KOPT-K1 (cell line): ENCODE results near the gene CLIP3.
"Not testable (repeated sequence)": the region's sequence is repeated elsewhere in the genome, so short reads cannot be mapped to it uniquely, and the experiment has no call there.

Experiments
- H3K27ac ChIP-seq: fragments of 200-600 bp; sonication (generic); 2 replicates; pipeline ENCODE4 v1.5.1; 2016; ENCODE audit warnings: antibody characterized with exemption, mild to moderate bottlenecking, low read depth, low read length; ENCODE audit not compliant: poor library complexity, severe bottlenecking
- H3K36me3 ChIP-seq: fragments of 200-600 bp; sonication (generic); 2 replicates; pipeline ENCODE4 v1.5.1; 2017; ENCODE audit warnings: antibody characterized with exemption, mild to moderate bottlenecking, low read length, moderate library complexity; ENCODE audit not compliant: insufficient read depth
- H3K9me3 ChIP-seq: fragments of 200-600 bp; sonication (generic); 2 replicates; pipeline ENCODE4 v1.5.1; 2017; ENCODE audit warnings: antibody characterized with exemption, low read length, mild to moderate bottlenecking; ENCODE audit not compliant: insufficient read depth, poor library complexity, severe bottlenecking

Gene CLIP3, protein sequence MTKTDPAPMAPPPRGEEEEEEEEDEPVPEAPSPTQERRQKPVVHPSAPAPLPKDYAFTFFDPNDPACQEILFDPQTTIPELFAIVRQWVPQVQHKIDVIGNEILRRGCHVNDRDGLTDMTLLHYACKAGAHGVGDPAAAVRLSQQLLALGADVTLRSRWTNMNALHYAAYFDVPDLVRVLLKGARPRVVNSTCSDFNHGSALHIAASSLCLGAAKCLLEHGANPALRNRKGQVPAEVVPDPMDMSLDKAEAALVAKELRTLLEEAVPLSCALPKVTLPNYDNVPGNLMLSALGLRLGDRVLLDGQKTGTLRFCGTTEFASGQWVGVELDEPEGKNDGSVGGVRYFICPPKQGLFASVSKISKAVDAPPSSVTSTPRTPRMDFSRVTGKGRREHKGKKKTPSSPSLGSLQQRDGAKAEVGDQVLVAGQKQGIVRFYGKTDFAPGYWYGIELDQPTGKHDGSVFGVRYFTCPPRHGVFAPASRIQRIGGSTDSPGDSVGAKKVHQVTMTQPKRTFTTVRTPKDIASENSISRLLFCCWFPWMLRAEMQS

DNA sequence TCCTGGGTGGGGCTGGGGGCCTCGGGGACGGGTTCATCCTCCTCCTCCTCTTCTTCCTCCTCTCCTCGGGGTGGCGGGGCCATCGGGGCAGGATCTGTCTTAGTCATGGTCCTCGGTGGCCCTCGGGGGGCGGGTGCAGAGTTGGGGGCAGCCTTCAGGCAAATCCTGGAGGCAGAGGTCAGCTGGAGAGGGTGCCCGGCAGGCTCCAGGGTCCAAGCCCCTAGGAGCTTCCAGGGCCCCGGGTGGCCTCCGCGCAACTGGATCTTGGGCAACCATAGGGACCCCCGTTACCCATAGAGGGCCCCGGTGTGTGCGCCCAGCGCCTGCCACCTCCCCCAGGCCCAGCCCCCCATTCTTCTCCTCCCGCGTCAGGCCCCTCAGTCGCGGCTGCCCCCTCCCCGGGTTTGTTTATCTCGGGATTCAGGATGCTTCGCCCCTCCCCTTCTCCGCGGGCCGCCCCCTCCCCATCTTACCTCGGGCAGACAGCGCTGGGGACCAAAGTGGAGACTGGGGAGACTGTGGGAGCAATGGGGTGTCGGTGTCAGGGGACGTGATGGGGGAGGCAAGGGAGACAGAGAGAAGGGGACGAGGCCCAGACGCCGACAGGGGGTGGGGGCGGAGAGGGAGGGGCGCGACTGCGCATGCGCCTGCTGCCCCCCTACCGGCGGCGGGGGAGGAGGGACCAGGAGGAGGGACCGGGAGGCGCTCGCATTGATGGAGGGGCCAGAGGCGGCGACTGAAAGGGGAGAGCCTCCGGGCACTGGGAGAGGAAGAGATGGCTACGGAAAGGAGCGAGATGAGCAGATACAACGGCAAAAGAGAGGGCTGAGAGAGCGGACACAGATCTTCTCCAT lies at the start of gene CLIP3:
Gene CLIP3, minus strand, starts transcription at position 623 of the 854 bp plus-strand sequence. Its CDS starts 516 bp downstream, at position 107.
- Histone ChIP-seq H3K27ac (peak within 1 kb of the TSS; percentile 12), H3K36me3 (peaks cover 13% of the 10 kb centered on the region), H3K9me3 (no peaks in the 10 kb centered on the region)

DNA sequence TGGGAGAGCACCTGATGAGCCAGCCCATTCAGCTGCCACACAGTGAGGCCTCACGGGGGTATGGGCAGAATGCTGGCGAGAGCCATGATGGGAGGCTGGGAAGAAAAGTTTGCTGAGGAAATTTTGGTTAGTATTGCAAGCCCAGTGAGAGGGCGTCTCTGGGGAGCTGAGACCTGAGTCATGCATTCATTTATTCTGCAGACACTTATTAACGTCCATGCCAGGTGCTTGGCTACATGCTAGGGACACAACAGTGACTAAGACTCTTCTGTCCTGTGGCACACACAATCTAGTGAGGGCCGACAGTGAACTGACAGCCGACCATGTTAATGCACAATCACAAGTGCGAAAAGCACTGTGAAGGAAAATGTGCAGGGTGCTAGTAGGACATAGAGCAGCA lies 49.2 kb upstream of the CLIP3 start:
- peaks cover 93% of the 10 kb centered on the region for H3K36me3 ChIP-seq

DNA sequence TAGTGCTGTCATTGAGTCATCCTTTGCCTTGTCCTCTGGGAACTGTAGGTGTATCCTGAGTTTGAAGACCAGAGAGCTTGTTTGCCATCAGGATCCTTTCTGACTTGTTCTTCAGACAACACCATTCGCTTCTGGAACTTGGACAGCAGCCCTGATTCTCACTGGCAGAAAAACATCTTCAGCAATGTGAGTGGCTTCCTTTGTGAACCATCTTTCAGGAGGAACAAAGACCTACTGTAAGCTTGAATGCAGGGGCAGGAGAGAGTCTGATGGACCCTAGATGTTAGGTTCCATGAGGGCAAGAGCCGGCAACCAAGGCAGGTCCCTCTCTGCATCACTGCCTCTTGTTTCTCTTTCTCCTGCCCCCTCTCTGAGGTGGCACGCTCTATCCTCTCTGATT lies 48.7 kb upstream of the CLIP3 start:
- no peaks in the 10 kb centered on the region for H3K9me3 ChIP-seq
- H3K27ac ChIP-seq: no peak overlapping the region

More for the DNA sequence above, 49.2 kb upstream of the CLIP3 start:
- H3K9me3 ChIP-seq: no peaks in the 10 kb centered on the region
- H3K27ac ChIP-seq: no peak overlapping the region

DNA sequence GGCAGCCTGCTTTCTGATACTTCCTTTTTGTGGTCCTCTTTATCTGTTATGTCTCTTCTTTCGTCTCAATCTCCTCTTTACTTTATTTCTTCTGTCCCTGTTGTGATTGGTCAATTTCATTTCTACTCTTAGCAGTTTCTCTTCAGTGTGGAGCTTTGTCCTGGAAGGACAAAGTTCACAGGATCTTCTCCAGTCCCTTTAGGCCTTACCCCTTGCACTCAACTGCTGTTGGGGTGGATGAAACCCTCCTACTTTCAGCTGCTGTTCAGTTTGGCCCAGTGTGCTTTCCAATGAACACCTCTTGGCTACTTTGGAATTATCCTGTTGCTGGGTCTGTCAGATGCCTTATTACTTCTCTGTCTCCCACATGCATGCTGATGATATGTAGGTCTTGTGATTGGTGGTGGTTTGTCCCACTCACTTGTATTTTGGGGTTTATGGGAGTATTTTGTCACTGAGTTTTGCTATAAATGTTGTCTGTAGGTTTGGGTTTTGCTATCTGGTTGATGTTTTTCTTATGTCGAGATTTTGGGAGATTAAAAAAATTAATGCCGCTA lies 46.8 kb upstream of the CLIP3 start:
- Histone ChIP-seq H3K9me3 (no peaks in the 10 kb centered on the region), H3K36me3 (peaks cover 92% of the 10 kb centered on the region), H3K27ac (no peak overlapping the region)

More for the DNA sequence above, 48.7 kb upstream of the CLIP3 start:
- H3K36me3 ChIP-seq: peaks cover 92% of the 10 kb centered on the region

DNA sequence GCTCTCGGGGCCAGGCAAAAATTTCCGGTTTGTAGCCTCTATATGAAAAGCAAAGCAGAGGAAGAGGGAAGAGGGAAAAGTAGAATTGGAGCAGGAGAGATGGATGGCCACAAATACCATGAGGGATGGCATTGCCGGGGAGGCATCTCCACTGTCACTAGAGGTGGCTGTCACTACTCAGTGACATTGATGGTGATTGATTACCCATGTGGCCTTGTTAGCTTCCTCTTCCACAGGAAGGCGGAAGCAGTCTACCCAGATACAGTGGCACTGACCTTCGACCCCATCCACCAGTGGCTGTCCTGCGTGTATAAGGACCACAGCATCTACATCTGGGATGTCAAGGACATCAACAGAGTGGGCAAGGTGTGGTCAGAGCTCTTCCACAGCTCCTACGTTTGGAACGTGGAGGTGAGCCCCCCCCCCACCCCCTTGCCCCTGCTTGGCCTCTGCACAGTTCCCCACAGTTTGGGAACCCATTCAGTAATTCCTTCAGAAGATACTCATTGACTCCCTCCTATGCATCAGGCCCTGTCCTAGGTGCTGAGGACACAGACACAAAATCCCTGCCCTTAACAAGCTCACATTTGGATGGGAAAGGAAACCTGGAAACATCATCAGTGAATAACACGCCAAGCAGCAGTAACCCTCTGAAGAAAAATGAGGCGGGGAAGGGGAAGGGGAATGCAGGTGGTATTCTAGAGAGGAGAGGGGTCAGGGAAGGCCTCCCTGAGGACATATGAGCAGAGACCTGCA lies 40.6 kb upstream of the CLIP3 start:
- Histone ChIP-seq H3K9me3 (no peaks in the 10 kb centered on the region), H3K27ac (no peak overlapping the region), H3K36me3 (peaks cover 83% of the 10 kb centered on the region)

DNA sequence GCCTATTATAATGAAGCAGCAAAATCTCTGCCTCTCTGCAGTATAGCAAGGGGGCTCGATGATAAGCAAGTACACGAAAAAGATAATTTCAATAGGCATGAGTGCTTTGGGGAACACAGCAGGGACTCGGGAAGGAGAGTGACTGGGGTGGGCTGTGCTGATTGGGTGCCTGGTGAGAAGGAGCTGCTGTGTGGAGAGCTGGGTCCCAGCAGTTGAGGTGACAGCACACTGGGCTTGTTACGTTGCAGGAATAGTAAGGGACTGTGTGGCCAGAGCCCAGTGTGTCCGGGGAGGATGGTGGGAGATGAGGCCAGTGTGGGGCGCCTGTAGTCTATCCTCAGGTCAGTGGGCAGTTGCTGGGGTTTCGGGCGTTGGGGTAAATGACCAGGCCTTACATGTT lies 39.4 kb upstream of the CLIP3 start:
- Histone ChIP-seq H3K36me3 (peaks cover 83% of the 10 kb centered on the region), H3K9me3 (no peaks in the 10 kb centered on the region), H3K27ac (no peak overlapping the region)

DNA sequence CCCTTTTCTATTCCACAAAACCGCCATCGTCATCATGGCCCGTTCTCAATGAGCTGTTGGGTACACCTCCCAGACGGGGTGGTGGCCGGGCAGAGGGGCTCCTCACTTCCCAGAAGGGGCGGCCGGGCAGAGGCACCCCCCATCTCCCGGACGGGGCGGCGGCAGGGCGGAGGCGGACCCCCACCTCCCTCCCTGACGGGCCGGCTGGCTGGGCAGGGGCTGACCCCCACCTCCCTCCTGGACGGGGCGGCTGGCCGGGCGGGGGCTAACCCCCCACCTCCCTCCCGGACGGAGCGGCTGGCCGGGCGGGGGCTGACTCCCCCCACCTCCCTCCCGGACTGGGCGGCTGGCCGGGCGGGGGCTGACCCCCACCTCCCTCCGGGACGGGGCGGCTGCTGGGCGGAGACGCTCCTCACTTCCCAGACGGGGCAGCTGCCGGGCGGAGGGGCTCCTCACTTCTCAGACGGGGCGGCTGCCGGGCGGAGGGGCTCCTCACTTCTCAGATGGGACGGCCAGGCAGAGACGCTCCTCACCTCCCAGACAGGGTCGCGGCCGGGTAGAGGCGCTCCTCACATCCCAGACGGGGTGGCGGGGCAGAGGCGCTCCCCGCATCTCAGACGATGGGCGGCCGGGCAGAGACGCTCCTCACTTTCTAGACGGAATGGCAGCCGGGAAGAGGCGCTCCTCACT lies 36.3 kb upstream of the CLIP3 start:
- peaks cover 84% of the 10 kb centered on the region for H3K36me3 ChIP-seq
- not testable (repeated sequence) for H3K27ac ChIP-seq, H3K9me3 ChIP-seq

DNA sequence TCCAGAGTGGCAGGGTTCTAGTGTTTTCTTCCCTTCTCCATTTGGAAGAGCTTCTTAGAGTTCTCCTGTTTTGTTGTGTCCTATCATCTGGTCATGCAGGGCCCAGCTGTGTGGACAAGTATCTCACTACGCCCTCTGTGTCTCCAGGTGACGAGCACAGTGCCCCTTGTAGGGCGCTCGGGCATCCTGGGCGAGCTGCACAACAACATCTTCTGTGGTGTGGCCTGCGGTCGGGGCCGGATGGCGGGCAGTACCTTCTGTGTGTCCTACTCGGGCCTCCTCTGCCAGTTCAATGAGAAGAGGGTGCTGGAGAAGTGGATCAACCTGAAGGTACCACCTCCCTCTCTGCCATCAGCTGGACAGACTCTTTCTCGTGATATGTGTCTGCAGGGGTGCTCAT lies 35.0 kb upstream of the CLIP3 start:
- H3K36me3 ChIP-seq: peaks cover 83% of the 10 kb centered on the region
- H3K9me3 ChIP-seq: no peaks in the 10 kb centered on the region
- H3K27ac ChIP-seq: no peak overlapping the region

DNA sequence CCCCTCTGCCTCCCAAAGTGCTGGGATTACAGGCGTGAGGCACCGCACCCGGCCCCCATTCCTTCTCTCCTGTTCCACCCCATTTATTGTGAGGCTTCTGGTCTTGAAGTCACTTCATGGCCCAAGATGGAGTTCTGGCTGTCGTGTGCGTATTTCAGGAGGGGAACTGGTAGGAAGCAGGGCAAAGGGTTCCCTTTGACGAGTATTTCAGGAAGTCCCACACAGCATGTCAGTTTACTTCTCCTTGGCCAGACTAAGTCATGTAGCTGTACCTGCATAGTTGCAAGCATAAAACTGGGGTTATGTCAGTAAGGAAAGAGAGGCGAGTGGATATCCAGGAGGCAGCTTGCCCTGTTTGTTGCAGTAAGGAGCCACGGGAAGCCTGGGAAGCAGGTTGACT lies 32.2 kb upstream of the CLIP3 start:
- Histone ChIP-seq H3K9me3 (no peaks in the 10 kb centered on the region), H3K27ac (no peak overlapping the region), H3K36me3 (peaks cover 84% of the 10 kb centered on the region)

DNA sequence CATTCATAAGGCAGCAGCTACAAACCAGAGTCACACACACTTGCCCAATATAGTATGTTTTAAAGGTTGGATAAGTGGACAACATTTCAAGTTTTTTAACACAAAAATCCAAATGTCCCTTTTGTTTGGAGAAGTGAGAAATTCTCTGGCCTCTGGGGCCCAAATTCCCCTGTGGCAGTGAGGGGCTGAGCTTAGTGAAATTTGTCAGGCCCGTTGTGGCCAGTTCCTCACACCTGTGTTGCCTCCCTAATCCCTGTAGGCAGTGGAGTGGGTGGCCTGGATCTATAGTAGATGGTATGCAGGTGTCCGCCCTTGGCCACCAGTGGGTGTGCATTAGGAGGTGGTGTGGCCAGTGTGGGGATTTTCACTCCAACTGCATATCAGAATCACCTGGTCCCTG lies 28.7 kb upstream of the CLIP3 start:
- no peak overlapping the region for H3K27ac ChIP-seq
- H3K36me3 ChIP-seq: peaks cover 98% of the 10 kb centered on the region
- no peaks in the 10 kb centered on the region for H3K9me3 ChIP-seq

DNA sequence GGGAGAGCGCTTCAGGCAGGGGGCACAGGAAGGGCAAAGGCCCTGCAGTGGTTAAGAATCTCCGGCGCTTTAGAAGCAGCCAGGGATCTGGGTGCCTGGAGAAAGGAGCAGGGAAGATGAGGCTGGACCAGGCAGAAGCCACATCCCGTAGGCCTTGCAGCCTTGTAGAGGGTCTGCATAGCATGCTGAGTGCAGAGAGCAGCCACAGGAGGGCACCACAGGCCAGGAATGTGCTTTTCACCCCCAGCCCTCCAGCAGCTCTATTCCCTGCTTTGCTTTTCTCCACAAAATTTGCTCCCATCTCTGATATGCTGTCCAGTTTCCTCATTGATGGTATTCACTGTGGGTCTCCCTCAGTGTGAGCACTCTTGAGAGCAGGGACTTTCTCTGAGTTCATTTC lies 27.8 kb upstream of the CLIP3 start:
- H3K9me3 ChIP-seq: no peaks in the 10 kb centered on the region
- no peak overlapping the region for H3K27ac ChIP-seq
- peaks cover 91% of the 10 kb centered on the region for H3K36me3 ChIP-seq

DNA sequence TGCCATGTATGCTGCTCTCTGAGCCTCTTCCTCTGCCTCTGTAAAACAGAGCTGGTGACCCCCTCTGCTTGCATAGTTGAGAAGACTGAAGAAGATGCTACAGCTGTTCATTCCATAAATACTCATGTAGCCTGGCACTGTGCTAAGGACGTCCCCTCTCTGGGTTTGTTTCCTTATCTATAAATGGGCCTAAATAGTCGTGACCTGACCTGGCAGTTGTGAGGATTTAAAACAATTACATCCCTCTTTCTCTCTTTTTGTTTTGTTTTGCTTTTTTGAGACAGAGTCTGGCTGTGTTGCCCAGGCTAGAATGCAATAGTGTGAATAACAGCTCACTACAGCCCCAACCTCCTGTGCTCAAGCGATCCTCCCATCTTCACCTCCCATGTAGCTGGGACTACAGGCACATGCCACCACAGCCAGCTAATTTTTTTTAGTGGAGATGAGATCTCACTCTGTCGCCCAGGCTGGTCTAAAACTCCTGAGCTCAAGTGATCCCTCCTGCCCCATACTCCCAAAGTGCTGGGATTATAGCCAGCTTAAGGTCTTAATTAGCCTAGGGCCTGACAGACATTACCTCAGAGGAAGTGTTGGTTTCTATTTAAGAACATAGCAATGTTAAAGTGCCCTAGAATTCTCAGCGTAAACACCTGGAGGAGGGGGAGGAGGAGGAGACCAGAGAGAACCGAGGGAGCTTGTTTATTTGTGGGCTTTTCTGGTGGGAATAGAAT lies 26.7 kb upstream of the CLIP3 start:
- no peaks in the 10 kb centered on the region for H3K9me3 ChIP-seq
- no peak overlapping the region for H3K27ac ChIP-seq
- H3K36me3 ChIP-seq: peaks cover 80% of the 10 kb centered on the region

DNA sequence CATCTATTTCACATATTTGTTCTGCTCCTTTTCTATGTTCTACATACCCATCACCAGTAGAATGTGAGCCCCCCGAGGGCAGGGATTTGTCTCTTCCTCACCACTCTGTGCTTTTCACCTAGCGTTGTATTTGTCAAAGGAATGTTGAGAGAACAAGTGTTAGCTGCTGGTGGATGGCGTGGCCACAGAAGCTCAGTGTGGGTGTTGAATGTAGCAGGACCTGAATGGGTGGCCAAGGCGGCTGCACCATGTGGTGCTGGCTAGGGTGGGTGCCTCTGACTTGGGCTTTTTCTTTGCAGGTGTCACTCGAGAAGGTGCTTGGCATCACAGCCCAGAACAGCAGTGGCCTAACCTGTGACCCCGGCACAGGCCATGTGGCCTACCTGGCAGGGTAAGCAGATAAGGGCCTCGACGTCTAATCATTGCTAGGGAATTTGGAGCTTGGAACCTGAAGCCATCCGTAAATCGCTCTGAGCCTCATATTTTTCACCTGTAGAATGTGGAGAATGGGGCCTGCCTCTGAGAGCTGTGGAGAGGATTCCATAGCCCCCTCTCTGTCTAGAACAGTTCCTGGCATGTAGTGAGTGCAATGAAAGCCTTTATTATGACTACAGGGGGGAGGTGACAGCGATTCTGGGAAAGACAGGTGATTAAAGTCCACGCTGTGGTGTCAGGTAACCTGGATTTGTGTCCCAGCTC lies 26.0 kb upstream of the CLIP3 start:
- H3K27ac ChIP-seq: no peak overlapping the region
- H3K9me3 ChIP-seq: no peaks in the 10 kb centered on the region
- H3K36me3 ChIP-seq: peaks cover 74% of the 10 kb centered on the region
